ENCODE data around the gene ISOC1.

DNA sequence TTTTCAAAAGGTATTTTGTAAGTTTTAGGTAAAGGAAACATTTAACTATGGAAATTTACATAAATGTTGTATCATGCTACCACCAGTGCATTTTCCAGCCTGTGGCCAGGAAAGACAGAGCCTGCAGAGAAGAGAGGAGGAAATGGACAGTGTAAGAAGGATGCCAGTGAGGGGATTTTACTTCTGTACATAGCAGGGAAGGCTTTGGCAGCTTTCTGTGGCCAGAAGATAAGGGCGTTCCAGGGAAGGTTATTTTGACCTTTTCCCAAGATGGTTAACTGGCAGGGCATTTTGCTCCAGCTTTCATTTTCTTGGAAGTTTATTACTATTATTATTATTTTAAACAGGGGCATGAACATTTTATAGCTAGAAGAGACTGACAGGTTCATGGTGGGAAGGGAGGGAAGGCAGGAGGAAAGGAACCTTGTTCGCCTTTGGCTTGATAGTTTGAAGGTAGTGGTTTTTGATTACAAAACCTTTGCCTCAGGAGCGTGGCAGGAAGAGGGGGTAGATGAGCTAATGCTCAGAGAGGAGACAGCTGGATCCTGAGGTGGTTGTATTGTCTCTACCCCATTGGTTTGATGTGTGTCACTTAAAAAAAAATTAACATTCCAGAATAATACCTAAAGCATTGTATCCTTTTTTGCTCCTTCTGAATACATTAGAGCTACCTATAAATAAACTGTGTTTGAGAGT lies 4.1 kb downstream of the ISOC1 start:
- TF ChIP-seq RARB (CRISPR knock-in tag; IDR thresholded peaks at IDR 0.05) = no peak
- no peak for TF ChIP-seq ARNTL (CRISPR knock-in tag; IDR thresholded peaks at IDR 0.05; ENCODE audit: borderline replicate concordance, low read depth)
- TF ChIP-seq CSDC2 (CRISPR knock-in tag; IDR thresholded peaks at IDR 0.05) = no peak
- TF ChIP-seq ESRRG (CRISPR knock-in tag; IDR thresholded peaks at IDR 0.05) = no peak
